Fibroblast of peridontal ligament (primary cell): ENCODE data around the gene CLDN4.
"Not testable (repeated sequence)": the region's sequence is repeated elsewhere in the genome, so short reads cannot be mapped to it uniquely, and the experiment has no call there.

Experiments used
- DNase-seq: peaks from one replicate; pipeline ENCODE4 v3.0.0-alpha.2; 2010; ENCODE audit errors: extremely low read depth

Gene CLDN4, protein sequence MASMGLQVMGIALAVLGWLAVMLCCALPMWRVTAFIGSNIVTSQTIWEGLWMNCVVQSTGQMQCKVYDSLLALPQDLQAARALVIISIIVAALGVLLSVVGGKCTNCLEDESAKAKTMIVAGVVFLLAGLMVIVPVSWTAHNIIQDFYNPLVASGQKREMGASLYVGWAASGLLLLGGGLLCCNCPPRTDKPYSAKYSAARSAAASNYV

DNA sequence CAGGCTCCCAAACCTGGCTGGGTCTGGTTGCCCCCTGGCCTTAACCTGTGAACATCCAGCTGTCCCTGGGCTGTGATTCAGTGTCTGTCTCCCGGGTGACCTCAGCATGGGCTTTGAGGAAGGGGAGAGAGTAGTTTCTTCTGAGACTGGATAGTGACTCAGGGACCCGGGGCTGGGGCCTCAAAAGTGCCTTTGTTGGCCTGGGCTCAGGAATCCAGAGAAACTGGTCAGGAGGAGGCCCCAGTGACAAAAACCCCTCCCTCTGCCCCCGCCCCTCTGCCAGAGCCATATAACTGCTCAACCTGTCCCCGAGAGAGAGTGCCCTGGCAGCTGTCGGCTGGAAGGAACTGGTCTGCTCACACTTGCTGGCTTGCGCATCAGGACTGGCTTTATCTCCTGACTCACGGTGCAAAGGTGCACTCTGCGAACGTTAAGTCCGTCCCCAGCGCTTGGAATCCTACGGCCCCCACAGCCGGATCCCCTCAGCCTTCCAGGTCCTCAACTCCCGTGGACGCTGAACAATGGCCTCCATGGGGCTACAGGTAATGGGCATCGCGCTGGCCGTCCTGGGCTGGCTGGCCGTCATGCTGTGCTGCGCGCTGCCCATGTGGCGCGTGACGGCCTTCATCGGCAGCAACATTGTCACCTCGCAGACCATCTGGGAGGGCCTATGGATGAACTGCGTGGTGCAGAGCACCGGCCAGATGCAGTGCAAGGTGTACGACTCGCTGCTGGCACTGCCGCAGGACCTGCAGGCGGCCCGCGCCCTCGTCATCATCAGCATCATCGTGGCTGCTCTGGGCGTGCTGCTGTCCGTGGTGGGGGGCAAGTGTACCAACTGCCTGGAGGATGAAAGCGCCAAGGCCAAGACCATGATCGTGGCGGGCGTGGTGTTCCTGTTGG lies at the start of gene CLDN4:
TSS of gene CLDN4 (plus strand) at position 316 of the 903 bp plus-strand sequence. CDS start at position 522, 206 bp downstream.
- DNase-seq: no peak

DNA sequence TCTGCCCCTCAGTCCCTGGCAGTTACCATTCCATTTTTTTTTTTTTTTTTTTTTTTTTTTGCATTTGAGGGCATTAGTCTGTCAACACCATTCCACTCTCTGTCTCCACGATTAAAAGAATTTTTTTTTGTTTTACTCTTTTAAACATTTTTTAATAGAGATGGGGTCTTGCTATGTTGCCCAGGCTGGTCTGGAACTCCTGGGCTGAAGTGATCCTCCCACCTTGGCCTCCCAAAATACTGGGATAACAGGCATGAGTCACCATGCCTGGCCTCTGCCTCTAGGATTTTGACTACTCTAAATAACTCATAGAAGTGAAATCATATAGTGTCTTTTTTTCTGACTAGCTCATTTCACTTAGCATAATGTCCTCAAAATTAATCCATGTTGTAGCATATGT lies 44.2 kb upstream of the CLDN4 start:
- no peak for DNase-seq

DNA sequence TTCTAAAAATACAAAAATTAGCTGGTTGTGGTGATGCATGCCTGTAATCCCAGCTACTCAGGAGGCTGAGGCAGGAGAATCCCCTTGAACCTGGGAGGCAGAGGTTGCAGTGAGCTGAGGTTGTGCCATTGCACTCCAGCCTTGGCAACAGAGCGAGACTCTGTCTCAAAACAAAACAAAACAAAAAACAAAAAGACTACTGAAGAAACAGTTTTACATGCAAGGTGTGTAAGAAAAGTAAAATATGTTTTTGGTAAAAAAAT lies 43.1 kb upstream of the CLDN4 start:
- DNase-seq: not testable (repeated sequence)

DNA sequence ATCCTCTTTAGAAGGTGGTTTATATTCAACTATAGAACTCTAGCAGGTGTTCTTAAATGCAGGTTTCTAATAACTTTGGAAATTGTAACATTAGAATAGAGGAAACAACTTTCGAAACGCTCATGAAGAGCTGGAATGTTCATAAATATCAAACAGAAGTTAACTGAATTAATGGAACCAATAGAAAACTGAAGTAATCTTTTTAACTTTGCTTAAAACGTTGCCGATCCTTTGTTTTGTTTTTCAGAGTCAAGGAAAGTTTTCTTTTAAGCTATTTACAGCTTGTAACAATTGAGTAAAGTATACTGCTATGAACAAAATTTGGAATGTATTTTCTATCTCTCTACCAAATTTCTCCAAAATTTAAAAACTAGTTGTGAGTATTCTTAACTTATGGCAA lies 41.7 kb upstream of the CLDN4 start:
- DNase-seq: no peak

DNA sequence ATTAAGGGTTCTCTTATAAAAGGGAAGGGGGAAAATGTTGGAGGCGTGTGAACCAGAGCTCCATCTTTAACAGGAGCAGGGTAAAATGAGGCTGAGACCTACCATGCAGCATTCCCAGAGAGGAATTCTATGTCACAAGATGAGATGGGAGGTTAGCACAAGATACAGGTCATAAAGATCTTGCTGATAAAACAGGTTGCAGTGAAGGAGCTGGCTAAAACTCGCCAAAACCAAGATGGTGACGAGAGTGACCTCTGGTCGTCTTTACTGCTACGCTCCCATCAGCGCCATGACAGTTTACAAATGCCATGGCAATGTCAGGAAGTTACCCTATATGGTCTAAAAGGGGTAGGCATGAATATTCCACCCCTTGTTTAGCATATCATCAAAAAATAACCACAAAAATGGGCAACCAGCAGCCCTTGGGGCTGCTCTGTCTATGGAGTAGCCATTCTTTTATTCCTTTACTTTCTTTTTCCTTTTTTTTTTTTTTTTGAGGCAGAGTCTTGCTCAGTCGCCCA lies 39.6 kb upstream of the CLDN4 start:
- not testable (repeated sequence) for DNase-seq

DNA sequence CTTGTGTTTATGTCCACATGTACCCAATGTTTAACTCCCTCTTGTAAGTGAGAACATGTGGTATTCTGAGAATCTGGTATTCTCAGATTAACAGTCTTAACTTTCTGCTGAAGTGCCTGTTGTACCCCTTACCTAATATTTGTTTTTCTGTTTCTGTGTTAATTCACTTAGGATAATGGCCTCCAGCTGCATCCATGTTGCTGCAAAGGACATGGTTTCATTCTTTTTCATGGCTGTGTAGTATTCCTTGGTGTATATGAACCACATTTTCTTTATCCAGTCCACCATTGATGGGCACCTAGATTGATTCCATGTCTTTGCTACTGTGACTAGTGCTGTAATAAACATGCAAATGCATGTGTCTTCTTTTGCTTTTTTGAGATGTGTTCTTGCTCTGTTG lies 35.6 kb upstream of the CLDN4 start:
- not testable (repeated sequence) for DNase-seq

DNA sequence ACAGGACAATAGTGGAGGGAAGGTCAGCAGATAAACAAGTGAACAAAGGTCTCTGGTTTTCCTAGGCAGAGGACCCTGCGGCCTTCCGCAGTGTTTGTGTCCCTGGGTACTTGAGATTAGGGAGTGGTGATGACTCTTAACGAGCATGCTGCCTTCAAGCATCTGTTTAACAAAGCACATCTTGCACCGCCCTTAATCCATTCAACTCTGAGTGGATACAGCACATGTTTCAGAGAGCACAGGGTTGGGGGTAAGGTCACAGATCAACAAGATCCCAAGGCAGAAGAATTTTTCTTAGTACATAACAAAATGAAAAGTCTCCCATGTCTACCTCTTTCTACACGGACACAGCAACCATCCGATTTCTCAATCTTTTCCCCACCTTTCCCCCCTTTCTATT lies 34.1 kb upstream of the CLDN4 start:
- not testable (repeated sequence) for DNase-seq

DNA sequence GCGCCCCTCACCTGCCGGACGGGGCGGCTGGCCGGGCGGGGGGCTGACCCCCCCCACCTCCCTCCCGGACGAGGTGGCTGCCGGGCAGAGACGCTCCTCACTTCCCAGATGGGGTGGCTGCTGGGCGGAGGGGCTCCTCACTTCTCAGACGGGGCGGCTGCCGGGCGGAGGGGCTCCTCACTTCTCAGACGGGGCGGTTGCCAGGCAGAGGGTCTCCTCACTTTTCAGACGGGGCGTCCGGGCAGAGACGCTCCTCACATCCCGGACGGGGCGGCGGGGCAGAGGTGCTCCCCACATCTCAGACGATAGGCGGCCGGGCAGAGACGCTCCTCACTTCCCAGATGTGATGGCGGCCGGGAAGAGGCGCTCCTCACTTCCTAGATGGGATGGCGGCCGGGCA lies 33.6 kb upstream of the CLDN4 start:
- not testable (repeated sequence) for DNase-seq

DNA sequence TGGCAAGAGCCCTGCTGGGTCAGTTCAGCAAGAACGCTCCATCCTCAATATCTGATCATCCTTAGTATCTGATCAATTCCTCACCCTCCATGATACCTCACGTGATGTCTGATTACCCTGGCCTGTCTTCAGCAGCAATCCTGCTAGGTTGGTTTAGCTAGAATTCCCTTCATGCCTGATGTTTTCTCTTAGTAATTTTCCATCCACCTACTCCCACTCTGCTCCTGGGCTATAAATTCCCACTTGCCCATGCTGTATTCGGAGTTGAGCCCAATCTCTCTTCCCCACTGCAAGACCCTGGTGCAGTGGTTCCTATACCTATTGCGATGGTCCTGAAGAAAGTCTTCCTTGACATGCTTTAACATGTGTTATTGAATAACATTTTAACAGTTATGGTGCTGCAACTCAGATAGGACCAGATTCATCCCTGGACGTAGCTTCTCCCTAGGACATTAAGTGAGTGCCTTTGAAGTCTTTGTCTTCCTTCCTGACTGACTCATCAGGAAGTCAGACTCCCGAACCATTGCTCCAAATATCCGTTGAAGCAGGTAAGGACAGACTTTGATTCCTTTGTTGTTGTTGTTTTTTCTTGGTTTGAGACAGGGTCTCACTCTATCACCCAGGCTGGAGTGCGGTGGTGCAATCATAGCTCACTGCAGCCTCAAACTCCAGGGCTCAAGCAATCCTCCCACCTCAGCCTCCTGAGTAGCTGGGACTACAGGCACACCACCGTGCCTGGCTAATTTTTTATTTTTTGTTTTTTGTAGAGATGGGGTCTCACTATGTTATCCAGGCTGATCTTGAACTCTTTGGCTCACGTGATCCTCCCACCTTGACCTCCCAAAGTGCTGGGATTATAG lies 31.3 kb upstream of the CLDN4 start:
- no peak for DNase-seq

DNA sequence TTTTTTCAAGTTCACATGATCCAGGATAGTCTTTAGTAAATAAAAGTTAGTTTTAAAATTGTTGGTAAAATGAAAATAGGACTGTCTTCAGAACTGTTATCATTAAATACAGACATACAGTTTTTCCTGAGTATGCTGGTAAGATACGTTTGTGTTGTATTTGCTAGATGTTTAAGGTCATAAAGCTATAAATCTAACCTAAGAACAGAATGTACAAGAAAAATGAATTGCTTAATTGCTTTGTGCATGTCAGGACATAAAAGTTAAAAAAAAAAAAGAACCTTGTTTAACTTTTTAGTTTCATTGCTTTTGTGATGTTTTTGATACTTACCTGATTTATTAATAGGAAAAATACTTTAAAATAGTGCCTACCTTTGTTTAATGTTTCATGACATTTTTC lies 29.2 kb upstream of the CLDN4 start:
- DNase-seq: no peak

DNA sequence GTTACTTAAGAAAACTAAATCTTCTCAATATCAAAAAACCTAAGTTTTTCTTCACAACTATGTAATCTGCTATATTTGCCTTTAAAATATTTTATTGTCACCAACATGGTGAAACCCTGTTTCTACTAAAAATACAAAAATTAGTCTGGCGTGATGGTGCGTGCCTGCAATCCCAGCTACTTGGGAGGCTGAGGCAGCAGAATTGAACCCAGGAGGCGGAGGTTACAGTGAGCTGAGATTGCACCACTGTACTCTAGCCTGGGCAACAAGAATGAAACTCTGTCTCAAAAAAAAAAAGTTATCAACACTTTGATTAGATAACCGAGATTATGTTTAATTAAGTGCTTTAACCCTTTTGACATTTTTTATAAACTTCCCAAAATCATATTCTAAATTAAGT lies 28.3 kb upstream of the CLDN4 start:
- no peak for DNase-seq

DNA sequence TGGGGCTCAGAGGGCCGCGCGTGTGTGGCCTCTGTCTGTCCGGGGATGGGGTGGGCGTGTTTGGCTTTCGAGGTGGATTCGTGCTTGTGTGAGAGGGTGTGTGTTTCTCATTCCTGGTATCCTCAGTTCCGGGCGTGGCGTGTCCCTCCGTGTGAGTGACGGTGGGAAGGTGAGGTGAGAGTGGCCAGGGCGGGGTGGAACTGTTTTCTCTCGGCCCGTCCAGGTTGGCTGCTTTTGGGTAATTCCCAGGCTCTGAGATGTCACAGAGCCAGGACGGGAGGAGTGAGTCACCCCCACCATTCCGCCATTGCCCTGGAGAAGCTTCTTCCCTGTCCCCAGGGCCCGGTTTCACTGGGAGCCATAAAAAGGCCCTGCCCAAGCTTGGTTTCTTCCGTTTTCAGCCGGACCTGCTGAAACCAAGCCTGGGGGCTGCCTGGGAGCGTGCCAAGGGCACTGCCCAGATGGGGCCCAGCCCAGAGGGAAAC lies 21.3 kb upstream of the CLDN4 start:
- DNase-seq: no peak

DNA sequence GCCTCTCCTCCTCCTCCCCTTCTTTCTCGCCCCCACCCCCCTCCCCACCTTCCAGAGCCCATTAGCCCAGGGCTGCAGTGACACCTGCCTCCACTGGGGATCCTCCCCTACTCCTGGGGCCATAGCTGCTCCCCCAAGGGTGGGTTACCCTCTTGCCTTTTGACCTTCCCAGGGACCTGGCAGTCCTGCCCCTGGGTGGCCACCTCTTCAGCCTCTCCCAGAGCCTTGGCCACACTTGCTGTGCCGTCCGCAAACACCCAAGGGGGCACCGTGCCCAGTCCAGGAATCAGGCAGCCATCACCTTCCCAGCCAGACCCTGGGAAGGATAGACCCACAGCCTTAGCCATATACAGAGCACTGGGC lies 19.8 kb upstream of the CLDN4 start:
- DNase-seq: no peak

DNA sequence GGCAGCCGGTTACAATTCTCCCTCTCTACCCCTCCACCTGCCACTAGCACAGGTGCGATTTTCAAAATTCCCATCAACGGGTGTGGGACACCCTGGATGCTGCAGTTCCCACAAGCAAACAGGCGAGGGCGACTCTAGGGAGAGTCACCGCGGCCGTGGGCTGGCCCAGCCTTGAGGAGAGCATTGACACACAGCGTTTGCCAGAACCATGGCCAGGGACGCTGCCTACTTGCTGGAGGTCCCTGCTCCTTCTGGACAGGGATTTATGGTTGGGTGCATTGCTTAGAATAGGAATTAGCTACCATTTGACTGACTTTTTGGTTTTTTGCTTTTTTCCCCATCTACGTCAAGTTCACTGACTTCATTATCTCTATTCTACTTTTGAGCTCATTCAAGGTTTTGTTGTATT lies 19.0 kb upstream of the CLDN4 start:
- peak; percentile 34 for DNase-seq

DNA sequence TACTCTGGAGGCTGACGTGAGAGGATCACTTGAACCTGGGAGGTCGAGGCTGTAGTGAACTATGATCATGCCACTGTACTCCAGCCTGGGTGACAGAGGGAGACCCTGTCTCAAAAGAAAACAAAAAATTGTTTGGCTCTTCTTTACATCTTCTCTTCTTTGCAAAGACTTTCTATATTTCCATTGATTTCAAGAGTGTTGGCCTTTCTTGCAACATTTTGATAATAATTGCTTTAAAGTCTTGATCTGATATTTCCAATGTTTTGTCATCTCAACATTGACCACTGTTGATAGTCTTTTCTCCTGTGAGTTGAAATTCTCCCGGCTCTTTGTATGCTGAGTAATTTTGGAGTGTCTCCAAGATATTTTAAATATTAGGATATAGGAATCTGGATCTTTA lies 17.8 kb upstream of the CLDN4 start:
- DNase-seq: no peak

DNA sequence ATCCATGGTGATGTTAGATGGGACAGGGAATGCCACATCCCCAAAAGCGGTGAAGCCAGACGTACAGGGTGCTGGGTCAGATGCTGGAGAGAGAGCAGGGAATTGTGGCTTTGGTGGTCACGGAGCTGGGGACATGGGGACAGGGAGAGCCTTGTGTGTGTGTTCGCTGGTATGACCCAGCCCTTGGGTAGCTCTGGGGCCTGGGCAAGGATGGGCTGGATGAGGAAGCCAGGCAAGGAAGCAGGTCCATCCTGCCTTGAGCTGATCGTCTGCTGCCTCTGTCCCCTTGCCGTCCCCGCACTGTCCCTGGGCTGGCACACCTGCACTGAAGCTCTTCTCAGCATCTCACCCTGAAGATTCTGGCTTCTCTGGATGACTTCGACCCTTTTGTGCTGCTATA lies 15.4 kb upstream of the CLDN4 start:
- DNase-seq: no peak

DNA sequence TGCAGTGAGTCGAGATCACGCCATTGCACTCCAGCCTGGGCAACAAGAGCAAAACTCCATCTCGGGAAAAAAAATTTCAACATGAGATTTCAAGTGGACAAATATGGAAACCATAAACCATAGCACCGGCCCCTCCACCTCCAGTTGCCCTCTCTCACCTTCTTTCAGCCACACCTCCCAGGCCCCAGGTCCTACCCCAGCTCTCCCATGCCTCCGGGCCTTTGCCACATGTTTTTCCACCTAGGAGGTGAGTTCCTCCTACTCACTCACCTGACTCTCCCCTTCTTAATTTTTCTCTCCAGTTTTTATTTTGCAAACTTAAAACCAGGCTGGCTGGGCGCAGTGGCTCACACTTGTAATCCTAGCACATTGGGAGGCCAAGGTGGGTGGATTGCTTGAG lies 13.7 kb upstream of the CLDN4 start:
- no peak for DNase-seq

DNA sequence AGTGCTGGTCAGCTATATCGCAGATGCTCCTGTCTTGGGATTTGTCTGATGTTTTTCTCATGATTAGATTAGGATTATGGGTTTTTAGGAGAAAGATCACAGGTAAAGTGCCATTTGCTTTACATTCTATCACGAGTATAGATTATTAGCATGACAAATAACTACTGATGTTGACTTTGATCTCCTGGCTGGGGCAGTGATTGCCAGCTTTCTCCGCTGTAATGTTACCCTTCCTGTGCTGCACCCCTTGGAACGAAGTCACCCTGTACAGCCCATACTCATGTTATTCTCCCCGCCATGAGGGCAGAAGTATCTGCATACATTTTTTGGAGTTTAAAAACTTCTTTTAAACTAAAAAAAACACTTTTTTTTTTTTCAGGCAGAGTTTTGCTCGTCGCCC lies 10.8 kb upstream of the CLDN4 start:
- DNase-seq: no peak

DNA sequence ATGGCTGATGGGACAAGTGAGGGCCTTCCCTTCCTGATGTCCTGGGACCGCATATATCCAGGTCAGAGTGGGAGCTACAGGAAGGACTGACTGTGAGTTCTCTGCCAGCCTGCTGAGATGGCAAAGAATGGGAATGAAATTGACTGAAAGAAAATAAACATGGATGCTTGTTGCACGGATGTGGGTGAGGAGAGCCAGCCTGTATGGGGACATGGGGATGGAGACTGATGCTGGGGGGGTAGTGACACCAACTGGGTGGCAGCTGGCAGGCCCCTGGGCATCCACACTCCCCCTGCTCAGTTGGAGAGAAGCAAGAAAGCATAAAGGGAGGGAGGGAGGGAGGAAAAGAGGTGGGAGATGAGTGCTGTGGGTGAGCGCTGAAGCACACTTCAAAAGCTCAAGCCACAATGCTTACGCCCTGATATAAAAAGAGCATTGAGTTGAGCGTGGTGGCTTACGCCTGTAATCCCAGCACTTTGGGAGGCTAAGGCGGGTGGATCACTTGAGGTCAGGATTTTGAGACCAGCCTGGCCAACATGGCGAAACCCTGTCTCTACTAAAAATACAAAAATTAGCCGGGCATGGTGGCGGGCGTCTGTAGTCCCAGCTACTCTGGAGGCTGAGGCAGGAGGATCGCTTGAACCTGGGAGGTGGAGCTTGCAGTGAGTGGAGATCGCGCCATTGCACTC lies 9.1 kb upstream of the CLDN4 start:
- not testable (repeated sequence) for DNase-seq

DNA sequence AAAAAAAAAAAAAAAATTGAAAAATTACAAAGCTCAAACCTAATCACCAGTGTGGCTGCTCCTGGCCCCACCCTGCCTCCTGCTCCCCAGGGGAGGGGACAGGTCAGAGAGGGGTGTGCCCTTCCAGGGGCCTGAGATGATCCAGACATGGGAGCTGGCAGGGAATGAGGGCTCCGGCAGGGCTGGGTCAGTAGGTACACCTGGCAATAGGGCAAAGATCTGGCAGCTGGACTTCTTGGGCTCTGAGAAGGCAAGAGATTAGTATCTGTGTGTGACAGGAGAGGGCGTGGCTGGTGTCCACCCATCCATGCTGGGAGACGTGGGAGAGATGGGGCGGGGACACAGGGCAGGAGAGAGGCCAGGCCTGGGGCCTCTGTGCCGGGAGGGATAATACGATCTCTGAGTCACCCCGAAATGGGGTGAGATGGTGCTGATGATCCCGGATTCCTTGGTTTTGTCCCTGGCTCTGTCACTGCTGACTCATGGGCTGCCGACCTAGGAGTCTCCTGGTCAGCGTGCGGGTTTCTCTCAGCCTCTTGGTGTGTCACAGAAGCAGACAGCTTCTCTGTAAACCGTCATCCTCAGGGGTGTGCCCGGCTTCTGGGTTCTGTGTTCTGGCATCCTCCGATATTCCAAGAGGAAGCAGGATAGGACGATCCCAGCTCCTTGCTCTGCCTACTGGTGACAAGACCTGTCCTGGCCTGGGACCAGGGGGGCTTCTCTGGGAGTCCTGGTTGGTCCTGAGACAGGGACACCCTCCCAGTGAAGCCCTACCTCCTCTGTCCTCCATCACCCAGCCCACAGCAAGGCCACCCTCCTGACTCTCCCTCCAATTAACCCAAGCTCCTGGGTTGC lies 8.2 kb upstream of the CLDN4 start:
- peak; percentile 92 for DNase-seq

DNA sequence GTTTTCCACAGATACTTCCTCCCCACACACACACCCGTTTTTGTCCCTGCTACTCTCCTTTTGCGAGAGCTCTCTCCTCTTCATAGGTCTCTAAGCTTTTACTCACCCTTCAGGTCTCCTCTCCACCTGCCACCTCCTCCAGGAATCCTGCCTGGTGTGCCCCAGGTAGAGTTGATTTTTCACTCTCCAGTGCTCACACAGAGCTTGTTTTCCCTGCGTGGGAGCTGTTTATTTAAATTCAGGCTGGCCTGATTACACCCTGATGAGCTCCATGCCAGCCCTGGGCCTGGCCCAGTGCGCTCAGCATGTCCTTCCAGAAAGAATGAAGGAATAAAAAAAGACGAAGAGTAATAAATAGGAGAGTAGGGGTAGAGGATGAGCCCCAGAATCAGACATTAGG lies 7.5 kb upstream of the CLDN4 start:
- no peak for DNase-seq
